CD14-positive monocyte (primary cell): ENCODE data around the gene CEP131. TPM values are rescaled to one million over a fixed set of nuclear protein-coding genes. Genes with fewer than 3 reads are reported as not detected.

ENCODE experiments used
- DNase-seq, 3 donors: peaks; one replicate each; pipeline ENCODE4 v3.0.0-alpha.2; 2011 to 2022
- H2AFZ ChIP-seq: 2 replicates; pipeline ENCODE4 v1.6.0; 2012; ENCODE audit warnings: mild to moderate bottlenecking, low read depth, low read length, inconsistent platforms; ENCODE audit not compliant: insufficient read depth, poor library complexity, severe bottlenecking
- H3K27ac ChIP-seq, 2 donors: 1 replicate in 1 of 2; 2 replicates in 1 of 2; pipeline ENCODE4 v1.5.1; 2012 to 2013; ENCODE audit warnings: low read length in 2 of 2, control low read depth in 1 of 2, inconsistent platforms in 1 of 2, low read depth in 1 of 2, mild to moderate bottlenecking in 1 of 2
- H3K27me3 ChIP-seq, 2 donors: one replicate each; pipeline versions ENCODE4 v1.6.0 to v1.6.1; 2011 to 2013; ENCODE audit warnings: low read length in 2 of 2; ENCODE audit not compliant: control insufficient read depth in 2 of 2, insufficient read depth in 2 of 2
- H3K36me3 ChIP-seq, 2 donors: replicated peaks in 1 of 2; 1 replicate in 1 of 2; 2 replicates in 1 of 2; pipeline versions ENCODE4 v1.5.1 to v1.6.1; 2012 to 2013; ENCODE audit warnings: low read length in 2 of 2, control low read depth in 1 of 2, inconsistent platforms in 1 of 2, mild to moderate bottlenecking in 1 of 2; ENCODE audit not compliant: insufficient read depth in 2 of 2, control insufficient read depth in 1 of 2
- H3K4me1 ChIP-seq, 2 donors: 1 replicate in 1 of 2; 2 replicates in 1 of 2; pipeline versions ENCODE4 v1.5.1 to v1.6.1; 2012 to 2013; ENCODE audit warnings: low read length in 2 of 2, control low read depth in 1 of 2, inconsistent platforms in 1 of 2, mild to moderate bottlenecking in 1 of 2, moderate library complexity in 1 of 2; ENCODE audit not compliant: insufficient read depth in 2 of 2, control insufficient read depth in 1 of 2
- H3K4me2 ChIP-seq: replicated peaks from 2 replicates; pipeline ENCODE3; 2012; ENCODE audit warnings: low read length, moderate library complexity, mild to moderate bottlenecking; ENCODE audit not compliant: poor library complexity, severe bottlenecking; ENCODE audit errors: extremely low read depth
- H3K4me3 ChIP-seq, 3 experiments: fragments of 200-600 bp in 1 of 3; sonication (generic) in 1 of 3; replicated peaks in 1 of 3; 1 replicate in 2 of 3; 2 replicates in 1 of 3; pipeline ENCODE4 v1.5.1; 2011 to 2013; ENCODE audit warnings: low read length in 3 of 3, mild to moderate bottlenecking in 3 of 3, control low read depth in 2 of 3, low read depth in 2 of 3, inconsistent platforms in 1 of 3, moderate library complexity in 1 of 3
- H3K79me2 ChIP-seq: 2 replicates; pipeline ENCODE4 v1.6.0; 2012; ENCODE audit warnings: mild to moderate bottlenecking, control low read depth, inconsistent platforms, low read length, moderate library complexity; ENCODE audit not compliant: insufficient read depth
- H3K9ac ChIP-seq: 2 replicates; pipeline ENCODE4 v1.6.0; 2017; ENCODE audit warnings: low read length, mild to moderate bottlenecking; ENCODE audit not compliant: insufficient read depth, poor library complexity, severe bottlenecking
- H3K9me3 ChIP-seq, 2 donors: replicated peaks in 1 of 2; 1 replicate in 1 of 2; 2 replicates in 1 of 2; pipeline versions ENCODE4 v1.5.1 to v1.6.1; 2012 to 2013; ENCODE audit warnings: low read length in 2 of 2, control low read depth in 1 of 2; ENCODE audit not compliant: control insufficient read depth in 1 of 2, insufficient read depth in 1 of 2
- H4K20me1 ChIP-seq: 2 replicates; pipeline ENCODE4 v1.6.0; 2012; ENCODE audit warnings: mild to moderate bottlenecking, low read length, control low read depth, moderate library complexity; ENCODE audit not compliant: insufficient read depth
- H3K27ac Mint-ChIP-seq, 7 donors: one replicate each; pipeline ENCODE4 v1.8.0; 2020; ENCODE audit warnings: mild to moderate bottlenecking in 7 of 7, mixed read lengths in 7 of 7, moderate library complexity in 6 of 7, inconsistent platforms in 2 of 7
- H3K27me3 Mint-ChIP-seq, 3 donors: one replicate each; pipeline ENCODE4 v1.8.0; 2021 to 2022; ENCODE audit warnings: low read depth in 3 of 3, mild to moderate bottlenecking in 3 of 3, mixed read lengths in 3 of 3, moderate library complexity in 3 of 3, inconsistent platforms in 1 of 3
- H3K36me3 Mint-ChIP-seq, 2 donors: one replicate each; pipeline ENCODE4 v1.8.0; 2020; ENCODE audit warnings: mixed read lengths in 2 of 2, inconsistent platforms in 1 of 2, mild to moderate bottlenecking in 1 of 2
- H3K4me1 Mint-ChIP-seq: one replicate; pipeline ENCODE4 v1.8.0; 2020; ENCODE audit warnings: mild to moderate bottlenecking, mixed read lengths
- H3K4me3 Mint-ChIP-seq, 2 donors: one replicate each; pipeline ENCODE4 v1.8.0; 2020; ENCODE audit warnings: mild to moderate bottlenecking in 2 of 2, mixed read lengths in 2 of 2, moderate library complexity in 1 of 2
- H3K9me3 Mint-ChIP-seq, 7 donors: one replicate each; pipeline ENCODE4 v1.8.0; 2020 to 2022; ENCODE audit warnings: mixed read lengths in 7 of 7, mild to moderate bottlenecking in 6 of 7, moderate library complexity in 6 of 7, inconsistent platforms in 2 of 7
- WGBS: methylation state at CpG from one replicate; pipeline ENCODE4 v1.1.5; 2013; ENCODE audit warnings: missing lambda C conversion rate; ENCODE audit not compliant: insufficient coverage; 5-methylcytosine and 5-hydroxymethylcytosine counted together
- intact Hi-C, 2 donors: fragments of 100-400 bp; cut with micrococcal nuclease; formaldehyde crosslinking; loops; one replicate each; pipeline versions ENCODE4 v1.15.0 to v1.15.1; 2023
- polyA plus RNA-seq, 3 donors: library from polyadenylated mRNA; depleted of rRNA in 1 of 3; unstranded in 2 of 3; stranded (reverse) in 1 of 3; fragments of 300-500 nt in 2 of 3; fragments of >200 nt in 1 of 3; fragmentation: Illumina TruSeq in 2 of 3; gene quantifications; 1 replicate in 2 of 3; 2 replicates in 1 of 3; pipeline ENCODE4 v1.2.3, GENCODE V29; 2012 to 2021
- TF ChIP-seq, protein P1 (sequence below): fragments of 200-600 bp; IDR thresholded peaks from one replicate; pipeline ENCODE4 v1.8.0; 2022; ENCODE audit warnings: antibody characterized with exemption, mild to moderate bottlenecking

The CEP131 gene
- polyA plus RNA-seq, 3 donors, result 0.69 to 9.7 (median 1.0) TPM

DNA sequence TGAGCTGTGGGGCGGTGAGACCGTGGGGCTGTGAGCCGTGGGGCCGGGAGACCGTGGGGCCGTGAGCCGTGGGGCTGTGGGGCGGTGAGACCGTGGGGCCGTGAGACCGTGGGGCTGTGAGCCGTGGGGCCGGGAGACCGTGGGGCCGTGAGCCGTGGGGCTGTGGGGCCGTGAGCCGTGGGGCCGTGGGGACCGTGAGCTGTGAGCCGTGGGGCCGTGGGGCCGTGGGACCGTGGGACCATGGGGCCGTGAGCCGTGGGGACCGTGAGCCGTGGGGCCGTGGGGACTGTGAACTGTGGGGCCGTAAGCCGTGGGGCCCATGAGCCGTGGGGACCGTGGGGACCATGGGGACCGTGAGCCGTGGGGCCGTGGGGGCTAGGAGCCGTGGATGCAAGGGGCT, 82.1 kb downstream of the CEP131 start:
- TF ChIP-seq, protein P1, sequence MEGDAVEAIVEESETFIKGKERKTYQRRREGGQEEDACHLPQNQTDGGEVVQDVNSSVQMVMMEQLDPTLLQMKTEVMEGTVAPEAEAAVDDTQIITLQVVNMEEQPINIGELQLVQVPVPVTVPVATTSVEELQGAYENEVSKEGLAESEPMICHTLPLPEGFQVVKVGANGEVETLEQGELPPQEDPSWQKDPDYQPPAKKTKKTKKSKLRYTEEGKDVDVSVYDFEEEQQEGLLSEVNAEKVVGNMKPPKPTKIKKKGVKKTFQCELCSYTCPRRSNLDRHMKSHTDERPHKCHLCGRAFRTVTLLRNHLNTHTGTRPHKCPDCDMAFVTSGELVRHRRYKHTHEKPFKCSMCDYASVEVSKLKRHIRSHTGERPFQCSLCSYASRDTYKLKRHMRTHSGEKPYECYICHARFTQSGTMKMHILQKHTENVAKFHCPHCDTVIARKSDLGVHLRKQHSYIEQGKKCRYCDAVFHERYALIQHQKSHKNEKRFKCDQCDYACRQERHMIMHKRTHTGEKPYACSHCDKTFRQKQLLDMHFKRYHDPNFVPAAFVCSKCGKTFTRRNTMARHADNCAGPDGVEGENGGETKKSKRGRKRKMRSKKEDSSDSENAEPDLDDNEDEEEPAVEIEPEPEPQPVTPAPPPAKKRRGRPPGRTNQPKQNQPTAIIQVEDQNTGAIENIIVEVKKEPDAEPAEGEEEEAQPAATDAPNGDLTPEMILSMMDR, result no peak
- no peak overlapping the region for H3K4me3 Mint-ChIP-seq
- no peak for DNase-seq
- H4K20me1 ChIP-seq, result peaks cover 65% of the 10 kb centered on the region
- no peak overlapping the region for H2AFZ ChIP-seq
- H3K9me3 Mint-ChIP-seq, result peaks cover 0 to 3% (median 2%) of the 10 kb centered on the region in 7 donors
- no peak overlapping the region for H3K9ac ChIP-seq
- H3K79me2 ChIP-seq, result no peaks in the 10 kb centered on the region
- no peak overlapping the region for H3K4me2 ChIP-seq
- peaks cover 12 to 22% of the 10 kb centered on the region in 2 donors for H3K4me1 ChIP-seq
- WGBS, result 97% methylated on average over 24 of the region's 37 CpGs
- intact Hi-C loops, result loop anchor here (5.0 kb wide), 3 partner anchors 47 to 342 kb away; partner anchors contain the start of gene CEP131 (in 1 of the 2)
- no peaks in the 10 kb centered on the region for H3K9me3 ChIP-seq
- H3K27me3 ChIP-seq, result no peaks in the 10 kb centered on the region
- no peak overlapping the region for H3K4me3 ChIP-seq
- H3K27ac ChIP-seq, result no peak overlapping the region
- peaks cover 13% of the 10 kb centered on the region for H3K4me1 Mint-ChIP-seq
- peaks cover 1 to 2% (median 2%) of the 10 kb centered on the region in 3 donors for H3K27me3 Mint-ChIP-seq
- H3K36me3 ChIP-seq, result no peaks in the 10 kb centered on the region
- no peak overlapping the region for H3K27ac Mint-ChIP-seq
- H3K36me3 Mint-ChIP-seq, result peaks cover 4 to 10% of the 10 kb centered on the region in 2 donors

DNA sequence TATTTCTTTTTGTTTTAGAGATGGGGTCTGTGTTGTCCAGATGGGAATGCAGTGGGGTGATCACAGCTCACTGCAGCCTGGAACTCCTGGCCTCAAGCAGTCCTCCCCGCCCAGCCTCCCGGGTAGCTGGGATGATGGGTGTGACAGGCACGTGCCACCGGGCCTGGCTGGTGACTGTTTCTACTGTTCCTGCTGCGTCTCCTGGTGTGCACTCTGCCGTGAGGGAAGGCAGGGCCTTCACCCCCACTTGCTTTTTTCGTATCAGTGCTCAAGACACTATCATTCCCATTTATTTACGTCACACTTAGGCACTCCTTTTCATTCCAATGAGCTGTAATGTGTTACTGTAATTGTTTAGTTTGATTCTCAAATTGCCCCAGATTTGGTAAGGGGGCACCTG, 82.7 kb downstream of the CEP131 start:
- Mint-ChIP-seq H3K27me3 (peaks cover 2 to 3% (median 2%) of the 10 kb centered on the region in 3 donors), H3K4me3 (no peak overlapping the region), H3K27ac (no peak overlapping the region), H3K9me3 (peaks cover 0 to 3% (median 2%) of the 10 kb centered on the region in 7 donors), H3K4me1 (peaks cover 11% of the 10 kb centered on the region), H3K36me3 (peaks cover 3 to 4% of the 10 kb centered on the region in 2 donors)
- H3K9me3 ChIP-seq, result no peaks in the 10 kb centered on the region
- no peak overlapping the region for H2AFZ ChIP-seq
- DNase-seq, result no peak
- H4K20me1 ChIP-seq, result peaks cover 72% of the 10 kb centered on the region
- H3K36me3 ChIP-seq, result no peaks in the 10 kb centered on the region
- 97% methylated on average over 5 of the region's 8 CpGs for WGBS
- H3K4me3 ChIP-seq, result no peak overlapping the region
- H3K79me2 ChIP-seq, result no peaks in the 10 kb centered on the region
- intact Hi-C loops, result loop anchor here (5.0 kb wide), 3 partner anchors 47 to 342 kb away; partner anchors contain the start of gene CEP131 (in 1 of the 2)
- H3K4me2 ChIP-seq, result no peak overlapping the region
- no peak overlapping the region for H3K27ac ChIP-seq
- H3K9ac ChIP-seq, result no peak overlapping the region
- TF ChIP-seq, protein P1, result no peak
- H3K4me1 ChIP-seq, result peaks cover 12 to 22% of the 10 kb centered on the region in 2 donors
- no peaks in the 10 kb centered on the region for H3K27me3 ChIP-seq

Other genes starting within 250 kb of the CEP131 start
- 10 to 100 TPM; 20.3 to 44.8 (median 44.1) TPM for gene CHMP6, start 231.1 kb downstream of the CEP131 start, polyA plus RNA-seq
- gene BAIAP2, start 187.8 kb downstream of the CEP131 start, polyA plus RNA-seq, result 10 to 100 TPM in 2 of 3 donors, 1 to 10 TPM in 1; 8.6 to 17.0 (median 11.2) TPM
- not detected for gene PVALEF, start 57.5 kb downstream of the CEP131 start, polyA plus RNA-seq
- 10 to 100 TPM in 1 of 3 donors, 1 to 10 TPM in 1, under 1 TPM in 1; 0.93 to 15.3 (median 2.0) TPM for gene AATK, start 56.7 kb downstream of the CEP131 start, polyA plus RNA-seq
- gene TEPSIN, start 16.1 kb upstream of the CEP131 start, polyA plus RNA-seq, result 100 to 1,000 TPM in 1 of 3 donors, 1 to 10 TPM in 2; 3.4 to 136 (median 4.5) TPM
- gene NDUFAF8, start 16.4 kb upstream of the CEP131 start, polyA plus RNA-seq, result 10 to 100 TPM; 27.0 to 61.3 (median 41.0) TPM
- 10 to 100 TPM; 50.8 to 76.1 (median 68.4) TPM for gene SLC38A10, start 72.3 kb upstream of the CEP131 start, polyA plus RNA-seq
- gene BAHCC1, start 172.5 kb upstream of the CEP131 start, polyA plus RNA-seq, result 1 to 10 TPM in 1 of 3 donors, under 1 TPM in 2; 0.11 to 8.8 (median 0.27) TPM